ENCODE measurements around the gene MEF2A. TPM values are rescaled to one million over a fixed set of nuclear protein-coding genes. Genes with fewer than 3 reads are reported as not detected.

Gene MEF2A
- total RNA-seq, 1 experiment from 2014 or later = 30.7 TPM

GRCh38 chr15:99764522-99764921 lies 198.7 kb downstream of the MEF2A start:
- DNase-seq (ENCODE audit: low spot score) = no peak
- Mint-ChIP-seq H3K4me1 (no peaks in the 10 kb centered on the region), H3K27me3 (ENCODE audit: low read depth) (no peaks in the 10 kb centered on the region), H3K9me3 (no peaks in the 10 kb centered on the region), H3K4me3 (no peak overlapping the region), H3K27ac (no peak overlapping the region), H3K36me3 (no peaks in the 10 kb centered on the region)
- POLR2A ChIA-PET = no interaction called here
- CTCF ChIA-PET = no interaction called here
- no peak for ATAC-seq
- TF ChIP-seq PRDM15 (CRISPR knock-in tag; IDR thresholded peaks at IDR 0.05) (no peak), RELA (CRISPR knock-in tag; IDR thresholded peaks at IDR 0.05; ENCODE audit: borderline replicate concordance) (no peak), MLX (CRISPR knock-in tag; IDR thresholded peaks at IDR 0.05) (no peak), STAT6 (CRISPR knock-in tag; conservative IDR thresholded peaks at IDR 0.05; ENCODE audit: low read depth) (no peak), ZNF396 (CRISPR knock-in tag; IDR thresholded peaks at IDR 0.05; ENCODE audit: borderline replicate concordance) (no peak), NR2C2 (CRISPR knock-in tag; IDR thresholded peaks at IDR 0.05) (no peak), ZSCAN18 (CRISPR knock-in tag; IDR thresholded peaks at IDR 0.05) (no peak), AFF4 (CRISPR knock-in tag; IDR thresholded peaks at IDR 0.05; ENCODE audit: borderline replicate concordance) (no peak), ARID4B (CRISPR knock-in tag; IDR thresholded peaks at IDR 0.05; ENCODE audit: borderline replicate concordance) (no peak), ATF2 (CRISPR knock-in tag; IDR thresholded peaks at IDR 0.05; ENCODE audit: borderline replicate concordance, low read depth) (no peak), ZNF671 (CRISPR knock-in tag; IDR thresholded peaks at IDR 0.05) (no peak), PRRX2 (CRISPR knock-in tag; IDR thresholded peaks at IDR 0.05) (no peak)
